Measurements from ENCODE around the gene TIMP4. TPM values are rescaled to one million over a fixed set of nuclear protein-coding genes. Genes with fewer than 3 reads are reported as not detected.
A peak's percentile ranks its signal among the peaks of the same experiment; 100 is the strongest.

Gene TIMP4
- total and polyA plus RNA-seq, 2 of the 4 experiments (the other 2 are of a cell fraction): 0.39 to 0.54 TPM

- Histone ChIP-seq H3K9me3 (ENCODE audit: control insufficient read depth, insufficient read depth, low read length) (no peaks in the 10 kb centered on the region), H2BK5ac (ENCODE audit: low read depth, low read length, poor library complexity, severe bottlenecking) (no peak overlapping the region), H3K36me3 (ENCODE audit: control insufficient read depth, insufficient read depth, low read length) (no peaks in the 10 kb centered on the region), H3K9ac (ENCODE audit: low read depth, low read length) (no peak overlapping the region), H2BK15ac (ENCODE audit: low read depth, low read length) (peak overlapping the region; percentile 99; the same call in 2 of the 3 replicates), H3K4ac (ENCODE audit: low read depth, low read length) (peak overlapping the region; percentile 94), H3K4me2 (ENCODE audit: low read depth, low read length) (no peak overlapping the region), H3K79me1 (ENCODE audit: low read depth in 1 of 2, low read length in 2 of 2) (no peaks in the 10 kb centered on the region), H4K20me1 (ENCODE audit: insufficient read depth, low read length) (no peaks in the 10 kb centered on the region), H4K91ac (ENCODE audit: insufficient read depth, low read depth, low read length) (peak overlapping the region; percentile 83), H3K9me1 (ENCODE audit: insufficient read depth, low read length) (peaks cover 18% of the 10 kb centered on the region), H2BK120ac (ENCODE audit: low read depth, low read length) (peak overlapping the region; percentile 97), H2AFZ (replicated peaks; ENCODE audit: low read length, poor library complexity) (peak overlapping the region; percentile 34), H2AK5ac (ENCODE audit: low read depth, low read length) (peak overlapping the region; percentile 94), H3K18ac (ENCODE audit: low read depth, low read length) (peak overlapping the region; percentile 92; the same call in 1 of the 2 replicates), H4K5ac (ENCODE audit: low read depth, low read length) (peak overlapping the region; percentile 44; the same call in 1 of the 2 replicates), H3K56ac (ENCODE audit: extremely low read depth, insufficient read depth, low read length) (0 out of 2 replicates have a peak overlapping the region, but pooled peaks have one; percentile 21), H3K14ac (replicated peaks; ENCODE audit: low read depth, low read length) (peak overlapping the region; percentile 27; the same call in 1 of the 2 replicates), H2AK9ac (replicated peaks; ENCODE audit: low read depth, low read length, poor library complexity) (no peak overlapping the region), H3K4me3 (ENCODE audit: insufficient read depth, low read depth, low read length) (no peak overlapping the region), H3K4me1 (ENCODE audit: control insufficient read depth, insufficient read depth, low read length) (peaks cover 36% of the 10 kb centered on the region), H3K27me3 (ENCODE audit: control insufficient read depth, insufficient read depth, low read length) (no peaks in the 10 kb centered on the region), H2BK20ac (ENCODE audit: low read depth, low read length) (peak overlapping the region; percentile 85), H4K8ac (ENCODE audit: low read depth in 2 of 2, low read length in 2 of 2) (peak overlapping the region; percentile 14 to 85; a peak in 3 of 4 replicates), H3K23ac (ENCODE audit: low read depth, low read length) (no peak overlapping the region; the same call in 1 of the 2 replicates), H3K27ac (ENCODE audit: insufficient read depth, low read length) (peak overlapping the region; percentile 25)
- in situ Hi-C loops (cut with MboI; ENCODE audit: low sequenced_read_pairs): no loop called here
- ChIA-PET POLR2A (ENCODE audit: unreplicated experiment) (no interaction called here), CTCF (no interaction called here)
- no CpG with 5 or more reads among the region's 8 CpGs for WGBS, 2 experiments (ENCODE audit: extremely low coverage in 2 of 2, insufficient read length in 1 of 2)
- TF ChIP-seq FOS (IDR thresholded peaks at IDR 0.05; ENCODE audit: low read depth, low read length): no peak
- TF ChIP-seq POLR2A (IDR thresholded peaks at IDR 0.05; ENCODE audit: low read depth, low read length): no peak
- TF ChIP-seq USF2 (IDR thresholded peaks at IDR 0.05; ENCODE audit: low read depth, low read length): no peak
- no peak for TF ChIP-seq NFE2L2 (IDR thresholded peaks at IDR 0.05; ENCODE audit: low read depth, low read length)
- no peak for TF ChIP-seq ELK1 (IDR thresholded peaks at IDR 0.05; ENCODE audit: borderline replicate concordance, low read depth, low read length)
- TF ChIP-seq MAZ (IDR thresholded peaks at IDR 0.05; ENCODE audit: borderline replicate concordance, low read depth, low read length): no peak
- TF ChIP-seq CHD1 (IDR thresholded peaks at IDR 0.05; ENCODE audit: low read depth, low read length): no peak
- no peak for TF ChIP-seq SMC3 (IDR thresholded peaks at IDR 0.05; ENCODE audit: low read depth, low read length)
- no peak for TF ChIP-seq CEBPB (IDR thresholded peaks at IDR 0.05; ENCODE audit: low read depth, low read length)
- no peak for TF ChIP-seq MAFK (IDR thresholded peaks at IDR 0.05; ENCODE audit: low read depth, low read length)
- TF ChIP-seq CTCF (conservative IDR thresholded peaks at IDR 0.05; ENCODE audit: low read depth, low read length): no peak
- no peak for TF ChIP-seq BHLHE40 (IDR thresholded peaks at IDR 0.05; ENCODE audit: low read depth, low read length)
- TF ChIP-seq RAD21 (IDR thresholded peaks at IDR 0.05; ENCODE audit: low read length): no peak
- no peak for TF ChIP-seq RFX5 (IDR thresholded peaks at IDR 0.05; ENCODE audit: low read depth, low read length)
- TF ChIP-seq MXI1 (IDR thresholded peaks at IDR 0.05; ENCODE audit: borderline replicate concordance, low read depth, low read length): no peak
- no peak for TF ChIP-seq RCOR1 (IDR thresholded peaks at IDR 0.05; ENCODE audit: insufficient replicate concordance, low read length)
- DNase-seq (no peak), ATAC-seq (ENCODE audit: low read depth) (no peak)
- intact Hi-C loops (cut with micrococcal nuclease): loop anchor here (5.0 kb wide), 3 partner anchors 95 to 365 kb away; partner anchors contain the start of genes MKRN2 and PPARG
- no TSS peak for BruUV-seq (replicated peaks)
- dilution Hi-C loops (cut with HindIII; ENCODE audit: low sequenced_read_pairs, unreplicated experiment): no loop called here
Measured at GRCh38 chr3:12192173-12192572, 33.5 kb upstream of the TIMP4 start.
